HEK293 (cell line): ENCODE data around the gene WRAP73.

Source experiments
- AEBP2 ChIP-seq: fragments of 450-650 bp; formaldehyde crosslinking; IDR thresholded peaks from 2 replicates; pipeline ENCODE4 v1.5.1; 2016; ENCODE audit warnings: missing biosample characterization, missing genetic modification characterization, borderline replicate concordance
- ZNF629 ChIP-seq: fragments of 450-650 bp; formaldehyde crosslinking; IDR thresholded peaks from 2 replicates; pipeline ENCODE4 v1.5.1; 2017; ENCODE audit warnings: missing biosample characterization, missing genetic modification characterization

- TF ChIP-seq AEBP2 (tag by site-specific recombination) (no peak), ZNF629 (no peak)
These were observed 30.0 kb upstream of the WRAP73 start for GRCh38 chr1:3679799-3680453.
